ENCODE measurements around the gene IGF1R.

Gene IGF1R

DNA sequence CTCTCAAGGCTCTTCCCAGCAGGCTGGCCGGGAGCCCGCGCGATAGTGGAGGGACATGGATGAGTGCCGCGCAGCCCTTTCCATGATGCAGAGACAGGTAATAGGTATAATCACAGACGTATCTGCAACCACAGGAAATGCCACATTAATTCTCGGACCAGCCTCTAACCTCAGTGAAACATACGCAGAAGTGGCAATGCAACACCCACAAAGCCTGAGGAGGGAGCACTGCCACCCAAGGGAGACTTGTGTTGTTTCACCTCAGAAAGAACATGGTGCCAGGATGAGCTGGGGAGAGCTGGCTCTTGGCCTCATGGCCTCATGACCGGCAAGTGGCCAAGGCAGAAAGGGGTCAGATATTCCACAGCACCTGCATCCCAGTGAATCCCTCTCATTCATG, 320.2 kb downstream of the IGF1R start:
- no peaks in the 10 kb centered on the region; the same call in 1 of the 2 replicates for H3K4me1 ChIP-seq (ENCODE audit: control insufficient read depth, insufficient read depth, low read length)
- no peaks in the 10 kb centered on the region for H3K9me3 ChIP-seq (ENCODE audit: control insufficient read depth, insufficient read depth, low read length)
- WGBS (ENCODE audit: insufficient coverage, insufficient read length): no CpG with 5 or more reads among the region's 10 CpGs
- H3K27ac ChIP-seq (ENCODE audit: low read length): no peak overlapping the region
- DNase-seq (ENCODE audit: low read depth, low spot score): no peak
- no peaks in the 10 kb centered on the region for H3K36me3 ChIP-seq (ENCODE audit: control insufficient read depth, insufficient read depth, low read length)
- H3K27me3 ChIP-seq (ENCODE audit: control insufficient read depth, insufficient read depth, low read length): no peaks in the 10 kb centered on the region
- H3K4me3 ChIP-seq (ENCODE audit: low read length): no peak overlapping the region

DNA sequence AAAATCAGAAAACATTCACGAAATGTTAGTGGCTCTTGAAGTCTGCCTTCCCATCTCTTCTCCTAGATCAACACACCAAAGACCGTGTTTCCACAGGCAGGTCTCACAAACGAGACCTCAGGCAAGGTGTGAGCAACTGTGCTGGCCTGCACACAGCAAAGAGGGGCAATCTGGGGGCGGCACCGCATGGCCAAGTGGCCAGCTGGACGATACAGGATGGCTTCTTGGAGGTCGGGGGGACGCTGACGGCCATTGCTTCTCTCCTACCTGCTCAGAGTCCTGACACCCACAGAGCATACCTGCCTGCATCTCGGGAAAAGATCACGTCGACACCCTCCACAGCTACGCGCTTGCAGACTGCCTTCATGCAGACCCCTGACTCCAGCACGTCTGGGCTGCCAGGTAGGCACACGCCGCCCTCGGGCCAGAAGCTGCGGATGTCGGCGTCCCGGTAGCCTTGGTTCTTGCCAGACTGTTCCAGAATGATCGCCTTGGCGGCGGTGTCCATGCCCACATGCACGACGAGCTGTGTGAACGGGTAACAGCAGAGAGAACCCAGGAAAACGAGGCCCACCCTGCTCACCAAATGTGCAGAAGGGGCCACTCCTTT, 320.9 kb downstream of the IGF1R start:
- no peak overlapping the region for H3K27ac ChIP-seq (ENCODE audit: low read length)
- no peak for DNase-seq (ENCODE audit: low read depth, low spot score)
- no CpG with 5 or more reads among the region's 29 CpGs for WGBS (ENCODE audit: insufficient coverage, insufficient read length)
- H3K27me3 ChIP-seq (ENCODE audit: control insufficient read depth, insufficient read depth, low read length): no peaks in the 10 kb centered on the region
- H3K36me3 ChIP-seq (ENCODE audit: control insufficient read depth, insufficient read depth, low read length): no peaks in the 10 kb centered on the region
- H3K9me3 ChIP-seq (ENCODE audit: control insufficient read depth, insufficient read depth, low read length): no peaks in the 10 kb centered on the region
- H3K4me3 ChIP-seq (ENCODE audit: low read length): no peak overlapping the region
- no peaks in the 10 kb centered on the region; the same call in 1 of the 2 replicates for H3K4me1 ChIP-seq (ENCODE audit: control insufficient read depth, insufficient read depth, low read length)

DNA sequence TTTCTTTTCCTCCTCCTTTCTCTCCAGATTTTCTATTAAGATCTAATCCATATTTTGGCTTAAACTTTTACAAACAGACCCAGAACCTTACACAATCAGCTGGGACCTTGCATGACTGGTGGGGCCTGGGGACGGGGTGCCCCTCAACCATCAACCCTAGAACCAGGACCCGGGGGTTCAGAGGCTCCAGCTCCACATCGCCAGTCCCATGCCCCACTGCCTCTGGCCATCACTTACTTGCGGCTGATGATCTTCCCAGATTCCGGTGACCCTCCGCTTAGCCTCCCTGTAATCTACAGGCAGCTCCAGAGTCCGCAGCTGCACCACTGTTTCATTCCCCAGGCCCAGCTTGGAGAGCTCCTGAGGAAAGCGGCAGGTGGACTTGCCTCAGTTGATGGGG, 322.5 kb downstream of the IGF1R start:
- H3K36me3 ChIP-seq (ENCODE audit: control insufficient read depth, insufficient read depth, low read length): no peaks in the 10 kb centered on the region
- no peaks in the 10 kb centered on the region for H3K9me3 ChIP-seq (ENCODE audit: control insufficient read depth, insufficient read depth, low read length)
- no peak overlapping the region for H3K4me3 ChIP-seq (ENCODE audit: low read length)
- no peak overlapping the region for H3K27ac ChIP-seq (ENCODE audit: low read length)
- H3K27me3 ChIP-seq (ENCODE audit: control insufficient read depth, insufficient read depth, low read length): no peaks in the 10 kb centered on the region
- no peak for DNase-seq (ENCODE audit: low read depth, low spot score)
- H3K4me1 ChIP-seq (ENCODE audit: control insufficient read depth, insufficient read depth, low read length): no peaks in the 10 kb centered on the region; the same call in 1 of the 2 replicates
- no CpG with 5 or more reads among the region's 8 CpGs for WGBS (ENCODE audit: insufficient coverage, insufficient read length)

DNA sequence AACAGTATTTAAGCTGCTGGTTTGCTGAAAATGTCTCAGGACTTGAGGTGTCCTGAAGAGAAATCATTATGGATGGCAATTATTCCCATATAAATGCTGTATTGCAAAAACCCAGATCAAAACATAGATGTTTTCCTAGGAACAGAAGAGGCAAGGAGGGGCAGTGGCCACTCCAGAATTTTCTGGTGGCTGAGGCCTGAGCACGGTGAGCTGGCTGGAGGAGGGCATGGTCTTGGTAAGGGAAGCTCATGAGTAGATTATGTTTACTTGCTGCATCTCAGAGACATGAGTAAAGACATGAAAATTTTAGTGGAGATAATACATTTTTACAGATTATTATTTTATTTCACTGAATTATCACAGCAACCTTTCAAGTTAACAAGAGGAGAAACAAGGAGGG, 328.2 kb downstream of the IGF1R start:
- Histone ChIP-seq H3K27me3 (ENCODE audit: control insufficient read depth, insufficient read depth, low read length) (no peaks in the 10 kb centered on the region), H3K4me1 (ENCODE audit: control insufficient read depth, insufficient read depth, low read length) (no peaks in the 10 kb centered on the region), H3K9me3 (ENCODE audit: control insufficient read depth, insufficient read depth, low read length) (no peaks in the 10 kb centered on the region), H3K36me3 (ENCODE audit: control insufficient read depth, insufficient read depth, low read length) (no peaks in the 10 kb centered on the region), H3K4me3 (ENCODE audit: low read length) (no peak overlapping the region), H3K27ac (ENCODE audit: low read length) (no peak overlapping the region)
- WGBS (ENCODE audit: insufficient coverage, insufficient read length): no CpG with 5 or more reads among the region's 1 CpG
- no peak for DNase-seq (ENCODE audit: low read depth, low spot score)

DNA sequence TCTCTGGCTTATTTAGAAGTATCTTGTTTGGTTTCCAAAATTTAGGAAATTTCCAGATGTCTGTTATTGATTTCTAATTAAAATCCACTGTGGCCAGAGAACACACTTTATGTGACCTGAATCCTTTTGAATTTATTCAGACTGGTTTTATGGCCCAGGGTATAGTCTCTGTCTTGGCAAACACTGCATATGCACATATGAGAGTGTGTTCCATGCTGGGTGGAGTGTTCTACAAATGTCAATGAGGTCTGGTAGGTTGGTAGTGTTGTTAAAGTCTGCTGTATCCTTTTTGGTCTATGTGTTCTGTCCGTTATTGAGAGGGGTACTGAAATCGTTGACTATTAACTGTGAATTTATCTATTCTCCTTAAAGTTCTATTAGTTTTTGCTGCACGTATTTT, 329.1 kb downstream of the IGF1R start:
- H3K27me3 ChIP-seq (ENCODE audit: control insufficient read depth, insufficient read depth, low read length): no peaks in the 10 kb centered on the region
- H3K36me3 ChIP-seq (ENCODE audit: control insufficient read depth, insufficient read depth, low read length): no peaks in the 10 kb centered on the region
- no peaks in the 10 kb centered on the region for H3K4me1 ChIP-seq (ENCODE audit: control insufficient read depth, insufficient read depth, low read length)
- no peaks in the 10 kb centered on the region for H3K9me3 ChIP-seq (ENCODE audit: control insufficient read depth, insufficient read depth, low read length)
- H3K27ac ChIP-seq (ENCODE audit: low read length): no peak overlapping the region
- WGBS (ENCODE audit: insufficient coverage, insufficient read length): no CpG with 5 or more reads among the region's 3 CpGs
- no peak for DNase-seq (ENCODE audit: low read depth, low spot score)
- H3K4me3 ChIP-seq (ENCODE audit: low read length): no peak overlapping the region

DNA sequence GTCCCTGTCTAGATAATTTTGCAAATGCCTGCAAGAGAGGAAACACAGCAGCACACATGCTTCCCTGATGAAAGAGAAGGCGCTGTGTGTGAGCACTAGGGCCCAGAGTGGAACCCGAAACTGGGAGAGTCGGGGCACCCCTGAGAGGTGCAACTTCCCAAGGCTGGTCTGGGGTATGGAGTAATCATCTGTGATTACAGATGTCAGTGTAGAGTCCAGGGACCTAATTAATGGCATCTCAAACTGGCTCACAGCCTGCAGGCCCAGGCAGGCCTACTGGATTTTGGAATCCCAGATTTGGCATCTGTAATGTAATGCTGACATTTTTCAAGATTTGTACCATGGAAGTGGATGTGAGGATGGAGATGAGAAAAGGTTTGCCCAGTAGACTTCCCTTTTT, 329.8 kb downstream of the IGF1R start:
- no peak overlapping the region for H3K27ac ChIP-seq (ENCODE audit: low read length)
- H3K36me3 ChIP-seq (ENCODE audit: control insufficient read depth, insufficient read depth, low read length): no peaks in the 10 kb centered on the region
- no peaks in the 10 kb centered on the region for H3K27me3 ChIP-seq (ENCODE audit: control insufficient read depth, insufficient read depth, low read length)
- DNase-seq (ENCODE audit: low read depth, low spot score): no peak
- no peak overlapping the region for H3K4me3 ChIP-seq (ENCODE audit: low read length)
- H3K4me1 ChIP-seq (ENCODE audit: control insufficient read depth, insufficient read depth, low read length): no peaks in the 10 kb centered on the region
- WGBS (ENCODE audit: insufficient coverage, insufficient read length): no CpG with 5 or more reads among the region's 3 CpGs
- no peaks in the 10 kb centered on the region for H3K9me3 ChIP-seq (ENCODE audit: control insufficient read depth, insufficient read depth, low read length)

DNA sequence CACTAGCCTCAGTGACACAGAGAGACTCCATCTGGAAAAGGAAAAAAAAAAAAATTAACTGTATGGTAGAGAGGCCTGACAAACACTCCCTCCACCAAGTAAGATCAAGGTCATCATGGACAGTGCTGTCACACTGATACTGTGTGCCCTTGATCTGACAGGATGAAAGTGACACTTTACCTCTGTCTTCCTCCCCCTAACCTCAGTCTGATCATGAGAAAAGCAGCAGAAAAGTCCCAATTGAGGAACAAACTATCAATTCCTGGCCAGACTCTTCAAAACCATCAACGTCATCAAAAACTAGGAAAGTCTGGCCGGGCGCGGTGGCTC, 332.5 kb downstream of the IGF1R start:
- no CpG with 5 or more reads among the region's 4 CpGs for WGBS (ENCODE audit: insufficient coverage, insufficient read length)
- Histone ChIP-seq H3K27me3 (ENCODE audit: control insufficient read depth, insufficient read depth, low read length) (no peaks in the 10 kb centered on the region), H3K27ac (ENCODE audit: low read length) (no peak overlapping the region), H3K4me3 (ENCODE audit: low read length) (no peak overlapping the region), H3K36me3 (ENCODE audit: control insufficient read depth, insufficient read depth, low read length) (no peaks in the 10 kb centered on the region), H3K4me1 (ENCODE audit: control insufficient read depth, insufficient read depth, low read length) (no peaks in the 10 kb centered on the region), H3K9me3 (ENCODE audit: control insufficient read depth, insufficient read depth, low read length) (no peaks in the 10 kb centered on the region)
- no peak for DNase-seq (ENCODE audit: low read depth, low spot score)

DNA sequence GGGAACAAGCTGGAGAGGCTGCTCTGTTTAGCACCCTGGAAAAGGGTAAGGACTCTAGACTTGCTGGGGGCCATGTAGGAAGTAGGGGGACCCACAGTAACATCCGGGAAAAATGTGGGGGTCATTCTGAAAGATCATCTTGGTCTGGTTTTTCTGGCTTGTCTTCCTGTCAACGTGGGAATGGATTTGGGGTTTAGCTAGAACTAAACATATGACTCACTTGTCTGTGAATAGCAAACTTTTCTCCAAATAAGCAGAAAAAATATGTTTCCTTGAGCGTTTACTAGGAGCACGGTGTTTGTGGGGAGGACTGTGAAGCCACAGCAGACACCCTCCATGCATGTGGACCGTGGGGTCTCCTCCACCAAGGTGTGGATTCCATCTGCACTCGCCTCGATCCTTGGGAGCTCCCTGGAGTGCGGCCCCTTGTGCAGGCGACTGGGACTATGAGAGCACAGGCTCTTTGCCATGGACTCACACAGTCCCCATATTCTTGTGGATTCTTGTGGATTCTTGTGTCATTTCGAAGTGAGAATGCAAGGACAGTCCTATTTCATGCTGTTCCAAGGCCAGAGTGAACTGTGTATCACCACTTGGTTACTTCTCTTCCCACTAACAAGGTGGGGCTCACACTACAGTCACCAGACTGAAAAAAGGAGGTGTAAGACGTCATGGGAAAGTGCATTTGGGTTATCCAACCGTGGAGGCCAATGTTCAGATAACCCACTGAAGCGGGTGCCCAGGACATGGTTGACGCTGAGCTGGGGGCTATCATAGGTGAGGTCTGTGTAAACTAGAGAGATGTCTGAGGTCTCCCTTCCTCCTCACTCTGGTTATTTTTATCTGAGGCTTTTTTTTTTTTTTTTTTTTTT, 333.7 kb downstream of the IGF1R start:
- no peak for DNase-seq (ENCODE audit: low read depth, low spot score)
- no peaks in the 10 kb centered on the region for H3K9me3 ChIP-seq (ENCODE audit: control insufficient read depth, insufficient read depth, low read length)
- no peaks in the 10 kb centered on the region for H3K36me3 ChIP-seq (ENCODE audit: control insufficient read depth, insufficient read depth, low read length)
- no peaks in the 10 kb centered on the region for H3K27me3 ChIP-seq (ENCODE audit: control insufficient read depth, insufficient read depth, low read length)
- WGBS (ENCODE audit: insufficient coverage, insufficient read length): no CpG with 5 or more reads among the region's 14 CpGs
- H3K4me1 ChIP-seq (ENCODE audit: control insufficient read depth, insufficient read depth, low read length): no peaks in the 10 kb centered on the region
- H3K4me3 ChIP-seq (ENCODE audit: low read length): no peak overlapping the region
- no peak overlapping the region for H3K27ac ChIP-seq (ENCODE audit: low read length)

DNA sequence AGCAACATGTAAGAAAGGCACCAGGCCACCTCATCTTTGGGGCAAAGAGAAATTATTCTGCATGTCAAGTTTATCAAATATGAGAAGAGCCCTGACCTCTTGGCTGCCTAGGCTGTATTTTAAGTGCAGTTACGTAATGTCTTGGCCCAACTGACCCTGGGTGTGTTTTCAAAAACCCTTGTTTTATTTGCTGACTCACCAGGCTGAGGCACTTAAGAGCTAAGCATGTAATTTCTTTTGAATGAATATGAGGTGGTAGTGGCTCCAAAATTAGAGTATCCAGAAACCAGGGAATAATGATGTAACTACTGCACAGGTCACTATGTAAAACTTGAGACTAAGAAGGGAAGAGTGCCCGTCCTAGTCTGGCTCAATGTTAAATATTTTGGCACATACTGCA, 335.0 kb downstream of the IGF1R start:
- no CpG with 5 or more reads among the region's 2 CpGs for WGBS (ENCODE audit: insufficient coverage, insufficient read length)

DNA sequence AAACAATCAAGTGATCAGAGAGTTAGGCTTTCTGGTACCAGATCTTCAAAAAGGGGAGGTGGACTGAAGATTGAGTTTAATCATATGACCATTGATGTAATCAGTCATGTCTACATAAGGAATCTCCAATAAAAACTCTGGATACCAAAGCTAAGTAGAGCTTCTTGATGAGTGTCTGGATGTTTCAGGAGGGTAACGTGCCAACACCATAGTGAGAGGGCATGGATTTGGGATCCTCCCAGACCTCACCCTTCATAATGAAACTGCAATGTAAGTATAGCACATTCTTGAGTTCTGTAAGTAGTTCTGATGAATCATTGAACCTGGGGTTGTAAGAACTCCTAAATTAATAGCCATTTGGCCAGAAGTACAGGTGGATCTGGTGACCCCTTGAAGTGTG, 337.9 kb downstream of the IGF1R start:
- no CpG with 5 or more reads among the region's 1 CpG for WGBS (ENCODE audit: insufficient coverage, insufficient read length)

More for the DNA sequence above, 335.0 kb downstream of the IGF1R start:
- Histone ChIP-seq H3K4me1 (ENCODE audit: control insufficient read depth, insufficient read depth, low read length) (no peaks in the 10 kb centered on the region), H3K27ac (ENCODE audit: low read length) (no peak overlapping the region), H3K27me3 (ENCODE audit: control insufficient read depth, insufficient read depth, low read length) (no peaks in the 10 kb centered on the region), H3K36me3 (ENCODE audit: control insufficient read depth, insufficient read depth, low read length) (no peaks in the 10 kb centered on the region), H3K9me3 (ENCODE audit: control insufficient read depth, insufficient read depth, low read length) (no peaks in the 10 kb centered on the region), H3K4me3 (ENCODE audit: low read length) (no peak overlapping the region)
- DNase-seq (ENCODE audit: low read depth, low spot score): no peak

DNA sequence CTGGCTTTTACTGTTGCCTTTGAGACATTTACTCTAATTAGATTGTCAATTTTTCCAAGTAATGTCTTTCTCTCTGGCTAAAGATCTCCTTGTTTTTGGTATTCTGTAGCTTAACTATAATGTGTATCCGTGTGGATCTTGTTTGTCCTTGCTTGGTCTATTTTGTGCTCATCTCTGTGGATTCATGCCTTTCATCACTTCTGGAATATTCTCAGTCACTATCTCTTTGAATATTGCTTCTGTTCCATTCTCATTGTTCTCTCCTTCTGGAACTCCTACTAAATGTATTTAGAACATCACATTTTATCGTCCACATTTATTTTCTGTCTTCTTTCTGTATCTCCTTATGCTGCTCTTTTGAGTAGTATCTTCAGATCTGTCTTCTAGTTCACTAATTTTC, 346.6 kb downstream of the IGF1R start:
- WGBS (ENCODE audit: insufficient coverage, insufficient read length): no CpG with 5 or more reads among the region's 2 CpGs
- DNase-seq (ENCODE audit: low read depth, low spot score): no peak
- Histone ChIP-seq H3K9me3 (ENCODE audit: control insufficient read depth, insufficient read depth, low read length) (no peaks in the 10 kb centered on the region), H3K27ac (ENCODE audit: low read length) (no peak overlapping the region), H3K36me3 (ENCODE audit: control insufficient read depth, insufficient read depth, low read length) (no peaks in the 10 kb centered on the region), H3K4me1 (ENCODE audit: control insufficient read depth, insufficient read depth, low read length) (no peaks in the 10 kb centered on the region), H3K4me3 (ENCODE audit: low read length) (no peak overlapping the region), H3K27me3 (ENCODE audit: control insufficient read depth, insufficient read depth, low read length) (no peaks in the 10 kb centered on the region; the same call in 1 of the 2 replicates)

More for the DNA sequence above, 337.9 kb downstream of the IGF1R start:
- H3K36me3 ChIP-seq (ENCODE audit: control insufficient read depth, insufficient read depth, low read length): no peaks in the 10 kb centered on the region
- no peaks in the 10 kb centered on the region for H3K4me1 ChIP-seq (ENCODE audit: control insufficient read depth, insufficient read depth, low read length)
- H3K27ac ChIP-seq (ENCODE audit: low read length): no peak overlapping the region
- H3K4me3 ChIP-seq (ENCODE audit: low read length): no peak overlapping the region
- H3K9me3 ChIP-seq (ENCODE audit: control insufficient read depth, insufficient read depth, low read length): no peaks in the 10 kb centered on the region
- DNase-seq (ENCODE audit: low read depth, low spot score): no peak
- H3K27me3 ChIP-seq (ENCODE audit: control insufficient read depth, insufficient read depth, low read length): no peaks in the 10 kb centered on the region
